Osteoblast (primary cell): ENCODE data around the gene DDX47. TPM values are rescaled to one million over a fixed set of nuclear protein-coding genes. Genes with fewer than 3 reads are reported as not detected.
A peak's percentile ranks its signal among the peaks of the same experiment; 100 is the strongest.
"Not testable (repeated sequence)": the region's sequence is repeated elsewhere in the genome, so short reads cannot be mapped to it uniquely, and the experiment has no call there.

ENCODE experiments used
- DNase-seq: peaks from one replicate; pipeline ENCODE4 v3.0.0; 2011; ENCODE audit warnings: low spot score, mixed read lengths; ENCODE audit not compliant: insufficient read length; ENCODE audit errors: missing footprints
- H2AFZ ChIP-seq: 2 replicates; pipeline ENCODE4 v1.6.0; 2011; ENCODE audit warnings: mild to moderate bottlenecking, low read length
- H3K27ac ChIP-seq: 2 replicates; pipeline ENCODE4 v1.5.1; 2011; ENCODE audit warnings: mild to moderate bottlenecking, low read depth, low read length, moderate library complexity
- H3K27me3 ChIP-seq: 2 replicates; pipeline ENCODE4 v1.6.0; 2012; ENCODE audit warnings: mild to moderate bottlenecking, control low read depth, inconsistent platforms, low read length, moderate library complexity; ENCODE audit not compliant: insufficient read depth
- H3K36me3 ChIP-seq: 2 replicates; pipeline ENCODE4 v1.5.1; 2011; ENCODE audit warnings: mild to moderate bottlenecking, low read length, control low read depth, moderate library complexity; ENCODE audit not compliant: insufficient read depth
- H3K4me1 ChIP-seq: 2 replicates; pipeline ENCODE4 v1.5.1; 2011; ENCODE audit warnings: mild to moderate bottlenecking, low read length, control low read depth, moderate library complexity; ENCODE audit not compliant: insufficient read depth
- H3K4me2 ChIP-seq: 2 replicates; pipeline ENCODE4 v1.6.0; 2011; ENCODE audit warnings: mild to moderate bottlenecking, low read length; ENCODE audit not compliant: insufficient read depth
- H3K4me3 ChIP-seq: fragments of 200-600 bp; sonication (generic); 3 replicates; pipeline ENCODE4 v1.5.1; 2012; ENCODE audit warnings: mild to moderate bottlenecking, low read length, inconsistent platforms; ENCODE audit not compliant: insufficient read depth
- H3K79me2 ChIP-seq: 2 replicates; pipeline ENCODE4 v1.6.0; 2012; ENCODE audit warnings: mild to moderate bottlenecking, low read length, control low read depth, inconsistent platforms; ENCODE audit not compliant: insufficient read depth
- H3K9me3 ChIP-seq: 2 replicates; pipeline ENCODE4 v1.5.1; 2011; ENCODE audit warnings: low read depth, low read length, control low read depth
- H4K20me1 ChIP-seq: 2 replicates; pipeline ENCODE4 v1.6.0; 2012; ENCODE audit warnings: mild to moderate bottlenecking, low read length, control low read depth; ENCODE audit not compliant: insufficient read depth
- total RNA-seq: library from RNA; depleted of rRNA; stranded (reverse); fragments of >200 nt; gene quantifications from 2 replicates; pipeline ENCODE4 v1.2.3, GENCODE V29; 2012
- TF ChIP-seq, protein P1 (sequence below): IDR thresholded peaks from 2 replicates; pipeline ENCODE4 v1.5.1; 2011; ENCODE audit warnings: mild to moderate bottlenecking, low read depth, low read length, moderate library complexity; ENCODE audit errors: extremely low read depth

DDX47 gene
- total RNA-seq, 1 donor = 60.8 TPM

DNA sequence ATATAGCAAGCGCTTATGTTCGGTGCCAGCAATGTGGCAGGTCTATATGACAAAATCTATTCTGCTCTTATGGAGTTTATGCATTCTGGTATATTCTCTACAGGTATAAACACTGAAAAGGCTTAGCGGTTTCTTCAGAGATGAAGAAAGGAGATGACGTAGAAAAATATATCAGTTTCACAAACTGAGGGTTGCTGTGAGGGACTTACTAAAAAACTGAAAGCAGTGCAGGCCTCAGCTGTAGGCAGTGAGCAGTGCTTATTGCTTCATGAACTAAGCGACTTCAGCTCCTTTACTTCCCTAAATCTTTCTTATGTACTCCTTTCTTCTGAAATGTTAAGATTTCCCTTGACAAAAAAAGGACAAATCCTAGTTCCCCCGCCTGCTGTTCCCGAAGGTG is 4.5 kb downstream of the DDX47 start:
- H3K79me2 ChIP-seq = peaks cover 69% of the 10 kb centered on the region
- no peaks in the 10 kb centered on the region for H4K20me1 ChIP-seq
- H3K9me3 ChIP-seq = no peaks in the 10 kb centered on the region
- H3K27me3 ChIP-seq = no peaks in the 10 kb centered on the region
- H3K36me3 ChIP-seq = peaks cover 39% of the 10 kb centered on the region
- H3K27ac ChIP-seq = peak overlapping the region; percentile 42
- H2AFZ ChIP-seq = no peak overlapping the region
- peaks cover 71% of the 10 kb centered on the region for H3K4me1 ChIP-seq
- H3K4me3 ChIP-seq = no peak overlapping the region
- TF ChIP-seq, protein P1, sequence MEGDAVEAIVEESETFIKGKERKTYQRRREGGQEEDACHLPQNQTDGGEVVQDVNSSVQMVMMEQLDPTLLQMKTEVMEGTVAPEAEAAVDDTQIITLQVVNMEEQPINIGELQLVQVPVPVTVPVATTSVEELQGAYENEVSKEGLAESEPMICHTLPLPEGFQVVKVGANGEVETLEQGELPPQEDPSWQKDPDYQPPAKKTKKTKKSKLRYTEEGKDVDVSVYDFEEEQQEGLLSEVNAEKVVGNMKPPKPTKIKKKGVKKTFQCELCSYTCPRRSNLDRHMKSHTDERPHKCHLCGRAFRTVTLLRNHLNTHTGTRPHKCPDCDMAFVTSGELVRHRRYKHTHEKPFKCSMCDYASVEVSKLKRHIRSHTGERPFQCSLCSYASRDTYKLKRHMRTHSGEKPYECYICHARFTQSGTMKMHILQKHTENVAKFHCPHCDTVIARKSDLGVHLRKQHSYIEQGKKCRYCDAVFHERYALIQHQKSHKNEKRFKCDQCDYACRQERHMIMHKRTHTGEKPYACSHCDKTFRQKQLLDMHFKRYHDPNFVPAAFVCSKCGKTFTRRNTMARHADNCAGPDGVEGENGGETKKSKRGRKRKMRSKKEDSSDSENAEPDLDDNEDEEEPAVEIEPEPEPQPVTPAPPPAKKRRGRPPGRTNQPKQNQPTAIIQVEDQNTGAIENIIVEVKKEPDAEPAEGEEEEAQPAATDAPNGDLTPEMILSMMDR = no peak
- no peak overlapping the region for H3K4me2 ChIP-seq
- DNase-seq = no peak

DNA sequence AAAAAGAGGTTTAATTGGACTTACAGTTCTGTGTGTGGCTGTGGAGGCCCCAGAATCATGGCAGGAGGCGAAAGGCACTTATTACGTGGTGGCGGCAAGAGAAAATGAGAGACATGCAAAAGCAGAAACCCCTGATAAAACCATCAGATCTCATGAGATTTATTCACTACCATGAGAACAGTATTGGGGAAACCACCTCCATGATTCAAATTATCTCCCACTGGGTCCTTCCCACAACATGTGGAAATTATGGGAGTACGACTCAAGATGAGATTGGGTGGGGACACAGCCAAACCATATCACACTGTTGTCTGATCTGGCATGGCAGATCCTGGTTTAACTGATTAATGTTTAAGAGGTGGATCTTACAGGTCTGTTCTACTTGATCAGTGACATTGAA is 5.6 kb downstream of the DDX47 start:
- Histone ChIP-seq H2AFZ (no peak overlapping the region), H3K4me3 (no peak overlapping the region), H4K20me1 (no peaks in the 10 kb centered on the region), H3K27ac (peak overlapping the region; percentile 95), H3K27me3 (no peaks in the 10 kb centered on the region), H3K79me2 (peaks cover 63% of the 10 kb centered on the region), H3K9me3 (no peaks in the 10 kb centered on the region), H3K4me1 (peaks cover 81% of the 10 kb centered on the region), H3K4me2 (peak overlapping the region; percentile 67), H3K36me3 (peaks cover 47% of the 10 kb centered on the region)
- TF ChIP-seq, protein P1 = no peak
- no peak for DNase-seq

DNA sequence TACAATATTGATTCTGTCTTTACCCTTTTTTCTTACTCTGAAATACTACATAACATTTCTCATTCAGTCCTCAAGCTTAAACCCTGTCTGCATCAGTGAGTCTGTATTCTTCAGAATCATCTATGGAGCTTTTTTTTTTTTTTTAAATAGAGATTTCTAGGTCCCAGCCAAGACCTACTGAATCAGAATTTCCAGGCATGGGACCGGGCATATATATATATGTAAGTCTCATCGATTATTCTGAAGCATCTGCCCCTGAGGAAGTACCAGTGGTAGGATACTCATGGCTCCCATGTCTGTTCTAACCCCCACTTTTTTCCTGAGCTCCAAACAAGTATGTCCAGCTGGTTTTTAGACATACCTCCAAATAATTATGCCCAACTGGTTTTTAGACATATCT is 6.1 kb downstream of the DDX47 start:
- Histone ChIP-seq H3K79me2 (peaks cover 58% of the 10 kb centered on the region), H3K27me3 (no peaks in the 10 kb centered on the region), H3K4me1 (peaks cover 79% of the 10 kb centered on the region), H3K36me3 (peaks cover 52% of the 10 kb centered on the region), H4K20me1 (no peaks in the 10 kb centered on the region), H2AFZ (no peak overlapping the region), H3K4me2 (peak overlapping the region; percentile 67), H3K9me3 (no peaks in the 10 kb centered on the region), H3K27ac (peak overlapping the region; percentile 95), H3K4me3 (no peak overlapping the region)
- DNase-seq = peak; percentile 71
- TF ChIP-seq, protein P1 = no peak

DNA sequence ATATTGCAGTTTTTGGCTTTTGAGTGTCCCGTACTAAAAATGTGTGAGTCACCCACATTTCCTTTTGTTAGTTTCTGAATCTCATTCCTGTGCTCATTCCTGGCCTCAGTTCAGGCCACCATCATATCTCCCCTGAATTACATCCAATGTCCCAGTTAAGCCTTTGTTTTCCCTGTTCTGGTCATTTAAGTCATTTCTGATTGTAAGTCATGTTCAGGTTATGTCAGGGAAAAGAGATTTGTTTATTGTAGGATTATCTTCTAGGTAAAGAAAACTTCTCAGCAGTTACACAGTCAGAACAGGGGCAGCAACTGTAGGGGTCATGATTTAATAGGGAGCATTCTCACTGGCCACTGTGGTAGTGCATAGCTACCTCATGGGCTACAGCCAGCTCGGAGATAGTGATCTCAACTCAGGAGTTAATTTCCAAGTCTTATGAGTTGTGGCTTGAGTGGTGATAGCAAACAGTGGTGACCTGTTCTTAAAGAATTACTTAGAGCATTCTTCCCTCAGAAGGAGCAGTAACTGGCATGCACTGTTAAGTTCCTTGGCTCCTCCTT is 6.7 kb downstream of the DDX47 start:
- Histone ChIP-seq H3K27ac (peak overlapping the region; percentile 95), H3K4me1 (peaks cover 75% of the 10 kb centered on the region), H3K4me3 (no peak overlapping the region), H3K36me3 (peaks cover 57% of the 10 kb centered on the region), H3K79me2 (peaks cover 52% of the 10 kb centered on the region), H4K20me1 (no peaks in the 10 kb centered on the region), H3K9me3 (no peaks in the 10 kb centered on the region), H3K27me3 (no peaks in the 10 kb centered on the region), H3K4me2 (peak overlapping the region; percentile 67), H2AFZ (no peak overlapping the region)
- peak; percentile 90 for DNase-seq
- TF ChIP-seq, protein P1 = no peak

DNA sequence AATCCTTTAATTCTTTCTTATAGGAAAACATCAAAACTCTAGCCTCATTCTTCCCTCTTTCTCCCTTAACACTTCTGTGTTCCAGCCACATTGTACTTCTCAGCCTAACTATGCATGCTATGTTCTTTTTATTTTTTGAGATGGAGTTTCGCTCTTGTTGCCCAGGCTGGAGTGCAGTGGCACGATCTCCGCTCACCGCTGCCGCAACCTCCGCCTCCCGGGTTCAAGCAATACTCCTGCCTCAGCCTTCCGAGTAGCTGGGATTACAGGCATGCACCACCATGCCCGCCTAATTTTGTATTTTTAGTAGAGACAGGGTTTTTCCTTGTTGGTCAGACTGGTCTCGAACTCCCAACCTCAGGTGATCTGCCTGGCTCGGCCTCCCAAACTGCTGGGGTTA is 7.2 kb downstream of the DDX47 start:
- peaks cover 49% of the 10 kb centered on the region for H3K79me2 ChIP-seq
- not testable (repeated sequence) for H2AFZ ChIP-seq, H3K4me3 ChIP-seq, H3K27me3 ChIP-seq, H3K9me3 ChIP-seq, DNase-seq, H4K20me1 ChIP-seq
- H3K27ac ChIP-seq = peak overlapping the region; percentile 95
- H3K4me1 ChIP-seq = peaks cover 71% of the 10 kb centered on the region
- H3K36me3 ChIP-seq = peaks cover 59% of the 10 kb centered on the region
- peak overlapping the region; percentile 67 for H3K4me2 ChIP-seq
